GM12878 (cell line): ENCODE results near the gene MGAT5. TPM values are rescaled to one million over a fixed set of nuclear protein-coding genes. Genes with fewer than 3 reads are reported as not detected.

ENCODE experiments used
- ATAC-seq: fragments of 200-7000 bp; cut with Tn5 transposase; 3 replicates; pipeline ENCODE4 v1.9.1; 2020; ENCODE audit warnings: mild to moderate bottlenecking, moderate library complexity
- BruUV-seq: library from RNA; stranded (reverse); fragments of 400-500 nt; replicated peaks from 2 replicates; lab custom pipeline; 2021; lab: Mats Ljungman, UMichigan
- CTCF ChIA-PET: fragments of 300-600 bp; sonication (Branson Sonifier 250); formaldehyde crosslinking; extraction: SDS; loops from one replicate; lab custom pipeline; 2021; ENCODE audit warnings: inconsistent platforms; lab: Yijun Ruan, JAX
- POLR2A ChIA-PET: fragments of 350-600 bp; formaldehyde crosslinking; extraction: SDS; loops from one replicate; lab custom pipeline; 2021; ENCODE audit warnings: inconsistent platforms; lab: Charles Lee
- RAD21 ChIA-PET: fragments of 300-600 bp; sonication (Branson Sonifier 250); formaldehyde crosslinking; loops from one replicate; lab custom pipeline; 2023; ENCODE audit warnings: antibody characterized with exemption; ENCODE audit not compliant: unreplicated experiment; lab: Charles Lee
- SMC1A ChIA-PET: fragments of 300-600 bp; sonication (Branson Sonifier 250); formaldehyde crosslinking; loops from one replicate; lab custom pipeline; 2023; ENCODE audit not compliant: unreplicated experiment, uncharacterized antibody; lab: Charles Lee
- DNase-seq: peaks from one replicate; pipeline ENCODE4 v3.0.0-alpha.2; 2011; ENCODE audit warnings: low read depth, low spot score
- FAIRE-seq: peaks from 3 replicates; lab custom pipeline; 2011; peaks lifted over from hg19 to GRCh38; lab: Jason Lieb, UNC
- H2AFZ ChIP-seq: 2 replicates; pipeline ENCODE4 v1.6.0; 2011; ENCODE audit warnings: low read depth, low read length, control low read depth; ENCODE audit not compliant: control insufficient read depth
- H3K27ac ChIP-seq: 2 replicates; pipeline ENCODE4 v1.5.1; 2011; ENCODE audit warnings: control low read depth; ENCODE audit not compliant: control insufficient read depth, insufficient read depth
- H3K27me3 ChIP-seq, 2 experiments: replicated peaks in 1 of 2; 2 replicates each; pipeline versions ENCODE4 v1.6.0 to v1.6.1; 2011; ENCODE audit warnings: low read length in 1 of 2; ENCODE audit not compliant: control insufficient read depth in 2 of 2, insufficient read depth in 2 of 2
- H3K36me3 ChIP-seq, 2 experiments: 2 replicates each; pipeline ENCODE4 v1.5.1; 2011; ENCODE audit warnings: low read length in 1 of 2; ENCODE audit not compliant: control insufficient read depth in 2 of 2, insufficient read depth in 2 of 2
- H3K4me1 ChIP-seq: 2 replicates; pipeline ENCODE4 v1.6.1; 2011; ENCODE audit warnings: mild to moderate bottlenecking, low read length, moderate library complexity, mixed read lengths; ENCODE audit not compliant: control insufficient read depth, insufficient read depth
- H3K4me2 ChIP-seq: 2 replicates; pipeline ENCODE4 v1.6.0; 2011; ENCODE audit warnings: control low read depth; ENCODE audit not compliant: control insufficient read depth, insufficient read depth
- H3K4me3 ChIP-seq: fragments of 200-600 bp; sonication (generic); 2 replicates; pipeline ENCODE4 v1.5.1; 2016
- H3K79me2 ChIP-seq: 2 replicates; pipeline ENCODE4 v1.6.0; 2011; ENCODE audit warnings: low read length; ENCODE audit not compliant: control insufficient read depth, insufficient read depth
- H3K9ac ChIP-seq: 2 replicates; pipeline ENCODE4 v1.8.0; 2011; ENCODE audit warnings: low read length, control low read depth, mixed read lengths; ENCODE audit not compliant: control insufficient read depth, insufficient read depth
- H3K9me3 ChIP-seq: replicated peaks from 3 replicates; pipeline ENCODE4 v1.5.1; 2011; ENCODE audit warnings: mild to moderate bottlenecking, low read length; ENCODE audit not compliant: control insufficient read depth, insufficient read depth
- H4K20me1 ChIP-seq: 2 replicates; pipeline ENCODE4 v1.6.0; 2011; ENCODE audit not compliant: control insufficient read depth, insufficient read depth
- BCL11A ChIP-seq: IDR thresholded peaks from 2 replicates; pipeline ENCODE4 v1.6.1; 2011; ENCODE audit warnings: low read depth, low read length
- BMI1 ChIP-seq: fragments of 450-650 bp; IDR thresholded peaks from 2 replicates; pipeline ENCODE4 v1.6.1; 2016; ENCODE audit warnings: mild to moderate bottlenecking, moderate library complexity, borderline replicate concordance
- CHD1 ChIP-seq: IDR thresholded peaks from 2 replicates; pipeline ENCODE4 v1.6.1; 2012; ENCODE audit warnings: low read depth, low read length, improper control_type of control experiment
- KLF5 ChIP-seq: fragments of 450-650 bp; IDR thresholded peaks from 2 replicates; pipeline ENCODE4 v1.6.1; 2014; ENCODE audit warnings: mild to moderate bottlenecking; ENCODE audit not compliant: partially characterized antibody
- LARP7 ChIP-seq: fragments of 450-650 bp; IDR thresholded peaks from 2 replicates; pipeline ENCODE4 v1.6.1; 2017; ENCODE audit warnings: mild to moderate bottlenecking
- NKRF ChIP-seq: fragments of 450-650 bp; conservative IDR thresholded peaks from 2 replicates; pipeline ENCODE4 v1.6.1; 2017; ENCODE audit warnings: mild to moderate bottlenecking, moderate library complexity
- WGBS: methylation state at CpG from one replicate; pipeline ENCODE4 v1.1.6; 2016; ENCODE audit warnings: low lambda C conversion rate; ENCODE audit not compliant: insufficient replicate concordance, insufficient coverage; ENCODE audit errors: missing lambda C conversion rate; 5-methylcytosine and 5-hydroxymethylcytosine counted together
- in situ Hi-C: fragments of 300-500 bp; cut with MboI; formaldehyde crosslinking; loops from 9 replicates; pipeline ENCODE4 v1.14.3; 2018; ENCODE audit warnings: mixed read lengths
- intact Hi-C: fragments of 100-400 bp; cut with micrococcal nuclease; formaldehyde crosslinking; loops from one replicate; pipeline ENCODE4 v1.14.2; 2022; ENCODE audit not compliant: unreplicated experiment
- polyA plus RNA-seq, 11 experiments: library from polyadenylated mRNA; depleted of rRNA in 4 of 11; unstranded in 6 of 11; stranded (reverse) in 5 of 11; fragments of >200 nt; fragmentation: Nextera tagmentation in 4 of 11; fragmentation: Illumina TruSeq in 1 of 11; extraction: Ambion mirVana in 4 of 11; extraction: Trizol in 1 of 11; gene quantifications; 1 replicate in 1 of 11; 2 replicates in 10 of 11; pipeline versions ENCODE4 v1.2.1 to v1.2.3, GENCODE V29; 2011 to 2016; ENCODE audit warnings: inconsistent platforms in 2 of 11, missing spikeins in 2 of 11, low read depth in 1 of 11
- total RNA-seq, 4 experiments: library from RNA; depleted of rRNA in 3 of 4; stranded (reverse); fragments of >200 nt in 3 of 4; fragmentation: Illumina TruSeq in 1 of 4; extraction: Trizol in 1 of 4; gene quantifications; 2 replicates each; pipeline versions ENCODE4 v1.2.1 to v1.2.3, GENCODE V29; 2013 to 2021
- TF ChIP-seq, protein P1 (sequence below): IDR thresholded peaks from 2 replicates; pipeline ENCODE4 v1.6.1; 2012; ENCODE audit warnings: improper control_type of control experiment, low read depth, low read length; ENCODE audit not compliant: insufficient replicate concordance

Gene MGAT5
- total and polyA plus RNA-seq, 10 of the 15 experiments (the other 5 are each of a cell fraction or from before 2014, with no cell fraction given): 4.9 to 104 (median 36.2) TPM

DNA sequence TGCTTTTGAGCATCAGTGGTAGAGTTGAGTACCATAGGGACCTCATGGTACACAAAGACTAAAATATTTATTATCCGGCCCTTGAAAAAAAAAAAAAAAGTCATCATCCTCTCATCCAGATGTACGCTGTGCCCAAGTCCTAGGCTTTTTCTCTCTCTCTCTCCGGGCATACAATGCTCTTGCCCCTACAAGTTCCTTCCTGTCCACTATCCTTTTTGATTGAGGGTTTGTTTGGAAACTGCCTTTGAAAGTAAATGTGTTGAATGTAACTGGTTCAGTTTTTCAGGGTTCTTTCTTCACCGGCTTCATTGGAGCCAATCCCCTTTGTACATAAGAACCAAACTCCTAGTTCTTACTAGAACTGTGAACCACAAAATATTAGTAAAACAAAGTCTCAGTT, 130.3 kb downstream of the MGAT5 start:
- BruUV-seq: no TSS peak
- DNase-seq: no peak
- no peak for TF ChIP-seq LARP7
- no peak for TF ChIP-seq KLF5
- TF ChIP-seq, protein P1, sequence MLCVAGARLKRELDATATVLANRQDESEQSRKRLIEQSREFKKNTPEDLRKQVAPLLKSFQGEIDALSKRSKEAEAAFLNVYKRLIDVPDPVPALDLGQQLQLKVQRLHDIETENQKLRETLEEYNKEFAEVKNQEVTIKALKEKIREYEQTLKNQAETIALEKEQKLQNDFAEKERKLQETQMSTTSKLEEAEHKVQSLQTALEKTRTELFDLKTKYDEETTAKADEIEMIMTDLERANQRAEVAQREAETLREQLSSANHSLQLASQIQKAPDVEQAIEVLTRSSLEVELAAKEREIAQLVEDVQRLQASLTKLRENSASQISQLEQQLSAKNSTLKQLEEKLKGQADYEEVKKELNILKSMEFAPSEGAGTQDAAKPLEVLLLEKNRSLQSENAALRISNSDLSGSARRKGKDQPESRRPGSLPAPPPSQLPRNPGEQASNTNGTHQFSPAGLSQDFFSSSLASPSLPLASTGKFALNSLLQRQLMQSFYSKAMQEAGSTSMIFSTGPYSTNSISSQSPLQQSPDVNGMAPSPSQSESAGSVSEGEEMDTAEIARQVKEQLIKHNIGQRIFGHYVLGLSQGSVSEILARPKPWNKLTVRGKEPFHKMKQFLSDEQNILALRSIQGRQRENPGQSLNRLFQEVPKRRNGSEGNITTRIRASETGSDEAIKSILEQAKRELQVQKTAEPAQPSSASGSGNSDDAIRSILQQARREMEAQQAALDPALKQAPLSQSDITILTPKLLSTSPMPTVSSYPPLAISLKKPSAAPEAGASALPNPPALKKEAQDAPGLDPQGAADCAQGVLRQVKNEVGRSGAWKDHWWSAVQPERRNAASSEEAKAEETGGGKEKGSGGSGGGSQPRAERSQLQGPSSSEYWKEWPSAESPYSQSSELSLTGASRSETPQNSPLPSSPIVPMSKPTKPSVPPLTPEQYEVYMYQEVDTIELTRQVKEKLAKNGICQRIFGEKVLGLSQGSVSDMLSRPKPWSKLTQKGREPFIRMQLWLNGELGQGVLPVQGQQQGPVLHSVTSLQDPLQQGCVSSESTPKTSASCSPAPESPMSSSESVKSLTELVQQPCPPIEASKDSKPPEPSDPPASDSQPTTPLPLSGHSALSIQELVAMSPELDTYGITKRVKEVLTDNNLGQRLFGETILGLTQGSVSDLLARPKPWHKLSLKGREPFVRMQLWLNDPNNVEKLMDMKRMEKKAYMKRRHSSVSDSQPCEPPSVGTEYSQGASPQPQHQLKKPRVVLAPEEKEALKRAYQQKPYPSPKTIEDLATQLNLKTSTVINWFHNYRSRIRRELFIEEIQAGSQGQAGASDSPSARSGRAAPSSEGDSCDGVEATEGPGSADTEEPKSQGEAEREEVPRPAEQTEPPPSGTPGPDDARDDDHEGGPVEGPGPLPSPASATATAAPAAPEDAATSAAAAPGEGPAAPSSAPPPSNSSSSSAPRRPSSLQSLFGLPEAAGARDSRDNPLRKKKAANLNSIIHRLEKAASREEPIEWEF: no peak
- TF ChIP-seq NKRF: no peak
- TF ChIP-seq BMI1: no peak
- no peak for TF ChIP-seq CHD1
- TF ChIP-seq BCL11A: no peak
- Histone ChIP-seq H3K36me3 (peaks cover 0 to 16% of the 10 kb centered on the region in 2 experiments; a peak in 3 of 4 replicates), H3K9ac (no peak overlapping the region), H3K27me3 (no peaks in the 10 kb centered on the region), H4K20me1 (no peaks in the 10 kb centered on the region), H3K27ac (no peak overlapping the region), H2AFZ (no peak overlapping the region), H3K4me3 (no peak overlapping the region), H3K4me1 (no peaks in the 10 kb centered on the region), H3K9me3 (no peaks in the 10 kb centered on the region), H3K4me2 (no peak overlapping the region), H3K79me2 (no peaks in the 10 kb centered on the region)
- POLR2A ChIA-PET: no interaction called here
- SMC1A ChIA-PET: no interaction called here
- CTCF ChIA-PET: interaction anchor here (1.7 kb wide), 1 partner anchor 265 kb away, joined by 5 read pairs; no protein-coding TSS in a partner anchor
- intact Hi-C loops: no loop called here
- WGBS: 96% methylated on average over 4 of the region's 4 CpGs
- no peak for FAIRE-seq
- no peak for ATAC-seq
- RAD21 ChIA-PET: no interaction called here
- in situ Hi-C loops: no loop called here
